Measurements from ENCODE around the gene CIAO3.
"Not testable (repeated sequence)": the region's sequence is repeated elsewhere in the genome, so short reads cannot be mapped to it uniquely, and the experiment has no call there.

CIAO3 gene

DNA sequence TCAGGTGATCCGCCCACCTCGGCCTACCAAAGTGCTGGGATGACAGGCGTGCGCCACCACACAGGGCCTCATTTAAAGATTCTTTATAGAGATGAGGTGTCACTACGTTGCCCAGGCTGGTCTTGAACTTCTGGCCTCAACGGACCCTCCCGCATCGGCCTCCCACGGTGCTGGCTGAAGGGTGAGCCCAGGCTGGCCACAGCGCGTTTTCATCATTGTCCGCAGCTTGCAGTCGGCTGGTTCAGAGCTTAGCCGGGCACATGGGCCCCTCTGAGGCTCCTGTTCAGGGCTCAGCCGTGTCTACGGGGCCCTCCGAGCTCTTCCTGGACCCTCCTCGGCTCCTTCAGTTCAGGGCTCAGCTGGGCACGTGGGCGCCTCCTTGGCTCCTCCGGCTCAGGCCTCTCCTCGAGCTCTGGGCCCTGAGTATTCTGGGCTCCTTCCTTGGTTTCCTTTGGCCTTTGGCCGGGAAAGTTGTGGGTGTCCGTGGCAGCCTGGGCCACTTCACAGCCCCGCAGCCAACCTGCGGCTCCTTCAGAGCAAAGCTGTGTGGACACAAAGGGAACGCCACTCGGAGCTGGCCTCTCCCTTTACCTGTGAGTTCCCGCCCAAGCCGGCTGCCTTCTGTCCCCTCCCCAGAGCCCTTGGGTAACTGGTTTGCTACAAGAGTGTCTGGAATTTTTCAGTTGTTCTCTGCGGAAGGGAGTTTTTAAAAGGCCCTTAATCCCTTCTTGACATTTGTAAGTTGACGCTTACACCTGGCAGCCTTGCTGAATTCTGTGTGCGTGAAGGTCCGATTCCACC is 18.5 kb upstream of the CIAO3 start:
- DNase-seq, result no peak

GRCh38 chr16:756428-756827 is 15.6 kb upstream of the CIAO3 start:
- no peak for DNase-seq

- no peak for DNase-seq
Measured at GRCh38 chr16:754656-755055, 13.9 kb upstream of the CIAO3 start.

DNA sequence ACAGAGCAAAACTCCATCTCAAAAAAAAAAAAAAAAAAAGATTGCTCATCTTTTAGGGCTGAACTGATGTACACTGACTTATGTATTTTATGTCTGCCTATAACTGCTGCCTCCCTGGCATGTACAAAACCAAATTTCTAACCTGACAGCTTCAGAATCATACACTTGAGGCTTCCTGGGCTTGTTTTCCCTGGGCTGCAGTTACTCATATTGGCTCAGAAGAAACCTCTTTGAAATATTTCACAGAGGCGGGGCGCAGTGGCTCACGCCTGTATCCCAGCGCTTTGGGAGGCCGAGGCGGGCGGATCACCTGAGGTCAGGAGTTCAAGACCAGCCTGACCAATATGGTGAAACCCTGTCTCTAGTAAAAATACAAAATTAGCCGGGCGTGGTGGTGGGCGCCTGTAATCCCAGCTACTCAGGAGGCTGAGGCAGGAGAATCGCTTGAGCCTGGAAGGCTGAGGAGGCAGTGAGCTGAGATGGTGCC is 13.4 kb upstream of the CIAO3 start:
- not testable (repeated sequence) for DNase-seq

- DNase-seq, result peak; percentile 45
Measured at GRCh38 chr16:752007-752312, 11.2 kb upstream of the CIAO3 start.

DNA sequence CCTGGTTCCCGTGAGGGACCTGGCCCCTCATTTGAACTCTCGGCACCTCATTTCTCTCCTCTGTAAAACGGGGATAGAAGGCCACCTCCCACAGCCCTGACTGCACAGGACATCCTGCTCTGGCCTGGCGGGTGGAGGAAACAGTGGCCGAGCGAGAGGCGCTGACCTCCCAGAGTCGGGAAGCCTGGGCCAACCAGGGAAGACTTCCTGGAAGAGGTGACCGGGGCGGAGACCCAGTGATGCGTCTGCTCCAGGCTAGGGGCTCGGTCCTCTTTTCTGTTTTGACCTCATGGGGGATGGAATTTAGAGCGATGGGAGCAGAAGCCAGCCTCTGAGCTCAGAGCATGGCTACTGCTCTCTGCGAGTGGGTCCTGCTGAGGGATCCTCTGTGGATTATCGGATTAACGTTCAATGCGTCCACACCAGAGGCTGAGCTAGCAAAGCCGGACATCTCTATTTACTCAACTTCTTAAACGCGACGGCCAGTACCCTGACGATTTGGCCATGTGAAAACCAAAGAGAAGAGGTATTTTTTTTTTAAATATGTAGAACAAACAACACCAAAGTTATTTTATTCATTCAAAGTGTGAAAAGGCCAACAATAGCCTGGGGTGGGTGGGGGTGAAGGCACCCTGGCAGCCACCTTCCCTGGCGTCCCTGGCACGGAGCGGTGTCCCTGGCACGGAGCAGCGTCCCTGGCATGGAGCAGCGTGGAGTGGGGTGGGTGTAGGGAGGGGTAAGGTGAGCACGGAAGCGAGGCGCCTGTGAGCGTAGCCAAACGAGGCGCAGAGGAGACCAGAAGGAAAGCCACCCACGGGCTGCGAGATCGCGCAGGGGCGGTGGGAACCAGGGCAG is 10.6 kb upstream of the CIAO3 start:
- peak; percentile 45 for DNase-seq

- DNase-seq, result no peak
Measured at GRCh38 chr16:750485-750884, 9.7 kb upstream of the CIAO3 start.

- no peak for DNase-seq
Measured at GRCh38 chr16:749010-749409, 8.2 kb upstream of the CIAO3 start.

DNA sequence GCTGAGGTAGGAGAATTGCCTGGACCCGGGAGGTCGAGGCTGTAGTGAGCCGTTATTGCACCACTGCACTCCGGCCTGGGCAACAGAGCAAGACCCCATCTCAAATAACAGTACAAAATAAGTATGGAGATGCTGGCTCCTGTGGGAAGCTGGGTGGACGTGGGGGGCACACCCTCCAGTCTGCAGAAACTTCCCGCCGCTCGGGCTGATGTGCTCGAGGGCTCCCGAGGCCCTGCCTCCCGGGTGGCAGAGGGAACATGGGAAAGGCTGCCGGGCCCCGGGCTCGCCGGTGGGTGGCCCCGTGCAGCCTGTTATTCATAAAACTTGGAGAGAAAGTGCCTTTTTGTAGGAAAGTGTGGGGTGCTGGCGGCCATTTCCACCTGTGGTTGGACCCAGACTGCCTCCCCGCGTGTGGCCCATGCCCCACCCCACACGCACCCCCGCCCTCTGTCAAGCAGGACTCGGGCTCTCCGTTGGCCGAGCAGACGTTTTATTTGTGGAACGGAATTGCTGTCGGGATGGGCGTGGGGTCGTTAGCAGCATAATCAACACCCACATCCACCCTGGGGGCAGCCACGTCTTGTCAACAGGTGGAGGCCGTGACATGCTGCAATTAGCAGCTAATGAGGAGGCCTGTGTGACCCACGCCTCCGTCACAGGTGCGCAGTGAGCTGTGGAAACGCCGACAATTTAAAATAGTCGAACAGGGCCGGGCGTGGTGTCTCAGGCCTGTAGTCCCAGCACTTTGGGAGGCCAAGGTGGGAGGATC is 7.4 kb upstream of the CIAO3 start:
- DNase-seq, result no peak

- no peak for DNase-seq
Measured at GRCh38 chr16:746637-747036, 5.8 kb upstream of the CIAO3 start.

- no peak for DNase-seq
Measured at GRCh38 chr16:745739-746138, 4.9 kb upstream of the CIAO3 start.

DNA sequence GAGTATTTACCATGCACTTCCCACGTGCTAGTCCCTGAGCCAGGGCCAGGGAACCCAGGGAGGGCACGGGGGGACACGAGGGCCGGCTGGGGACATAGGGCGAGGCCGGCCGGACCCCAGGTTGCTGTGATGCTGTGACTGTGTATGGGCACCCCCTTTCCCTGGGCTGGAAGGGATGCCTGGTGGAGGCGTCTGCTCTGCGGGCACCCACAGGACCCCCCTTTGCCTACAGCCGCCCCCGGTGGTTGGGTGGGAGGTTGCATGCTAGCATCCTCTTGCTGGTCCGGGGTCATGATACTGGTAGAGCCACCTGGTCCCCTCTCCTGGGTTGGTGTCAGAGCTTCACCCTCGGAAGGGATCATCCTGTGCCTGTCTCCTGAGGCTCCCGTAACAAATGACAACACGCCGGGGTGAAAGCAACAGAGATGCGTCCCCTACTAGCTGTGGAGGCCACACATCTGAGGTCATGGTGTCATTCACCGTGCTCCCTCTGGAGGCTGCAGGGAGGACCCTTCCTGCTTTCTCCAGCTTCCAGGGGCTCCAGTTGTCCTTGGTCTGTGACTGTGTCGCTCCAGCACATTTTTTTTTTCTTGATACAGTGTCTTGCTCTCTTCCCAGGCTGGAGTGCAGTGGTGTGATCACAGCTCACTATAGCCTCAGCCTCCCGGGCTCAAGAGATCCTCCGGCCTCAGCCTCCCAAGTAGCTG is 3.1 kb upstream of the CIAO3 start:
- DNase-seq, result no peak

DNA sequence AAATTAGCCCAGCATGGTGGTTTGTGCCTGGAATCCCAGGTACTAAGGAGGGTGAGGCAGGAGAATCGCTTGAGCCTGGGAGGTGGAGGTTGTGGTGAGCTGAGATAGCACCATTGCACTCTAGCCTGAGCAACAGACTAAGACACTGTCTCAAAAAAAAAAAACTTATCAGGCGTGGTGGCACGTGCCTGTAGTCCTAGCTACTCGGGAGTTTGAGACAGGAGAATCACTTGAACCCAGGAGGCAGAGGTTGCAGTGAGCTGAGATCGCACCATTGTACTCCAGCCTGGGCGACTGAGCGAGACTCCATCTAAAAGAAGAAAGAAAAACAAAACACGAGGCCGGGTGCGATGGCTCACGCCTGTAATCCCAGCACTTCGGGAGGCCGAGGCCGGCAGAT is 2.1 kb upstream of the CIAO3 start:
- DNase-seq, result not testable (repeated sequence)

DNA sequence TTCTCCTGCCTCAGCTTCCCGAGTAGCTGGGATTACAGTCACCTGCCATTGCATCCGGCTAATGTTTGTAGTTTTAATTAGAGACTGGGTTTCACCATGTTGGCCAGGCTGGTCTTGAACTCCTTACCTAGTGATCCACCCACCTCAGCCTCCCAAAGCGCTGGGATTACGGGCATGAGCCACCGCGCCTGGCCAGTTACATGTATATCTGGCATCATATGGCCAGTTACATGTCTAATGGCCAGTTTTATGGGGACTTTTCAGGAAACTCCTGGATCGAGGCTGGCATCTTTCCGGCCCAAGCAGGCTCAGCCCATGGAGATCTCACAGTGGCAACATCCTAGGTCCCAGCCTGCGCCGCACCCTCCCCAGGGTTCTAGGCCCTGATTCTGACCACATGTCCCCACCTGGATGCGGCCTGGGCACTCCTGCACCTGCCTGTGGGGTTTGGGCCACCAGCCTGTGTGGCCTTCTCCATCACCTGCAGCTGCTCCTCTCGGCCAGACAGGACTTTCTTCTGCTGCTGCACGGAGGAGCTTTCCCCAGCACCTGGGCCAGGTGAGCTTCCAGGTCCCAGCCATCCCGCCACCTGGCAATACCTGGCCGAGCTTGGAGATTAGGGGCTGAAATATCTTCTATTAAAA is 1.3 kb upstream of the CIAO3 start:
- DNase-seq, result no peak

- DNase-seq, result no peak
Measured at GRCh38 chr16:740459-740763, 386 bp downstream of the CIAO3 start.

- DNase-seq, result no peak
Measured at GRCh38 chr16:739560-740458, 988 bp downstream of the CIAO3 start.

- no peak for DNase-seq
Measured at GRCh38 chr16:736936-737481, 3.8 kb downstream of the CIAO3 start.

DNA sequence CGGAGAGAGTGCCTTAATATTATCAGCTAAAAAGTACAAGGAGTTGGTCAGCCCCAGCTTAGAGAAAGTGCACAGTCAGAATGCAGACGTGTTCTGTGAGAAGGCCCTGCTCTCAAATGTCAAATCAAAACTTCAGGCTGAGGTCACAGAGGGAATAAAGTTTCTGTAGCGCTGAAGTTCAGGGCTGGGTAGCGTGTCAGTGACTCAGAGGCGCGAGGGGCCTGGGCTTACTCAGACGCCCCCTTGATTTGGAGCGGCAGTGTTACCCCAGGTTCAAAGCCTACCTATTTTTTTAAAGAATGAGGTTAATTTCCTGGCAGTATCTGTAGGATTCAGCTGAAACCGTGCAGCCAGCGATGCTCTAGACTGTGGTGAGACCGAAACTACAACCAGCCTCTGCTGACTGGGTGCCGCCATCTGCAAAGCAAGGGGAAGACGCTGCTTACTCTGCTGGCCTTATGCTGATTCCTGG is 4.8 kb downstream of the CIAO3 start:
- no peak for DNase-seq

DNA sequence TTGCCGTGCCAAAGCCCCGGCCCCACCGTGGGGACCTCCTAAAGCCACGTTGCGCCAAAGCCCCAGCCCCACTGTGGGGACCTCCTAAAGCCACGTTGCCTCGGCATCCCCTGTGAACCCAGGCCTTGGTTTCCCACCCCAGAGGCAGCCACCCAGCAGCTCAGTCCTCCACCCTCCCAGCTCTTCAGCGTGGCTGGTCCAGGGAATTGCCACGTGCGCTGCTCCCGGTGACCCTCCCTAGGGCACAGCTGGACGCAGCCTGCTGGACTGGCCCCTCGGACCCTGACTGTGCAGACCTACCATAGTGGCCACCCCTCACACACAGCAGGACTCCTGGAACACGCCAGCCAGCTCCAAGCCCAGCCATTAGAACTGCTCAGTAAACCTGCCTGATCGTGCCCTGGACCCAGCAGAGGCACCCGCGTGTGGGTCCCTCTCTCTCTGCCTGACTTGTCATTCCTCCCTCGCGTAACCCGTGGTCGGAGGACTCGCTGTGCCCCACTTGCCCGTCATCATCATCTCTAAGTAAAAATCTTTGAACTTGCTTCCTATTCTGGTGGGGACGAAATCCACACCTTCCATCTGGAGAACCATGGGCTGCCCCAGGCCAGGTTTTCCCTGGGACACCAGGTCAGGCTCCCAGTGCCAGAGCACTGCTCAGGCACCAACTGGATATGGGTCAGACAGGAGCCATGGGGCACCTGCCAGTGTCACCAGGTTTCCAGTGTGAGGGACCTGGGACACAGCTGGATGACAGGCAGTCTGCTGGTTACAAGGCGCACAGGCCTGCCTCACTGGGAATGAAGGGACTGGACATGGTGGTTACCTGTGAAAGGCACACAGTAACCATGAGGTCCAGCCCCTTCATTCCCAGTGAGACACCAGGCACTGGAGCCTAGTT is 5.6 kb downstream of the CIAO3 start:
- DNase-seq, result no peak
